ENCODE results near the gene SUSD6. TPM values are rescaled to one million over a fixed set of nuclear protein-coding genes. Genes with fewer than 3 reads are reported as not detected.

SUSD6 gene
- total RNA-seq, 4 donors from 2014 or later, result 35.5 to 56.7 (median 51.0) TPM

DNA sequence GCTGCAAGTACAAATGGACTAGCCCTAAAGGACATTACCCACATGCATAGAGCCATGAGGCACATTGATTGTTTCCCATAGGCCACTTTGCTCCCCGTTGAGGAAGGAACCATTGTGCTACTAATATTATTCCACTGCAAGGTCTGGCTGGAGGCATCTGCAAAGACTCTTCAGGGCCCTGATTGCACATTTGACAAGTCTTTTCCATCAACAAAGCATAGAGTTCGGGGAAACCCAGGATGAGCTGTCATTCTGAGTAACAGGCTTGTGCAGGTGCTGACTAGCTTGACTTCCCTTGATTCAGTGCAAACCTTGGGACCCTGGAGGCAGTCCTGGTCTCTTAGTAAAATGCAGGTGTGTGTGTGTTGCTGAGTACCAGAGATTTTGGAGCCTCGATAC, 73.8 kb downstream of the SUSD6 start:
- 41 to 42% methylated on average over 3 of the region's 3 CpGs for WGBS, 2 donors
- TF ChIP-seq, protein P1, sequence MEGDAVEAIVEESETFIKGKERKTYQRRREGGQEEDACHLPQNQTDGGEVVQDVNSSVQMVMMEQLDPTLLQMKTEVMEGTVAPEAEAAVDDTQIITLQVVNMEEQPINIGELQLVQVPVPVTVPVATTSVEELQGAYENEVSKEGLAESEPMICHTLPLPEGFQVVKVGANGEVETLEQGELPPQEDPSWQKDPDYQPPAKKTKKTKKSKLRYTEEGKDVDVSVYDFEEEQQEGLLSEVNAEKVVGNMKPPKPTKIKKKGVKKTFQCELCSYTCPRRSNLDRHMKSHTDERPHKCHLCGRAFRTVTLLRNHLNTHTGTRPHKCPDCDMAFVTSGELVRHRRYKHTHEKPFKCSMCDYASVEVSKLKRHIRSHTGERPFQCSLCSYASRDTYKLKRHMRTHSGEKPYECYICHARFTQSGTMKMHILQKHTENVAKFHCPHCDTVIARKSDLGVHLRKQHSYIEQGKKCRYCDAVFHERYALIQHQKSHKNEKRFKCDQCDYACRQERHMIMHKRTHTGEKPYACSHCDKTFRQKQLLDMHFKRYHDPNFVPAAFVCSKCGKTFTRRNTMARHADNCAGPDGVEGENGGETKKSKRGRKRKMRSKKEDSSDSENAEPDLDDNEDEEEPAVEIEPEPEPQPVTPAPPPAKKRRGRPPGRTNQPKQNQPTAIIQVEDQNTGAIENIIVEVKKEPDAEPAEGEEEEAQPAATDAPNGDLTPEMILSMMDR (IDR thresholded peaks at IDR 0.05), result no peak
- TF ChIP-seq POLR2A (IDR thresholded peaks at IDR 0.05), result no peak
- no peak overlapping the region for H3K4me3 ChIP-seq (ENCODE audit: low read depth, poor library complexity, severe bottlenecking)
- peak; percentile 48 to 67 for DNase-seq (ENCODE audit: low spot score in 2 of 2)
- intact Hi-C loops (cut with DNase I; ENCODE audit: low total_unique reads), result no loop called here

DNA sequence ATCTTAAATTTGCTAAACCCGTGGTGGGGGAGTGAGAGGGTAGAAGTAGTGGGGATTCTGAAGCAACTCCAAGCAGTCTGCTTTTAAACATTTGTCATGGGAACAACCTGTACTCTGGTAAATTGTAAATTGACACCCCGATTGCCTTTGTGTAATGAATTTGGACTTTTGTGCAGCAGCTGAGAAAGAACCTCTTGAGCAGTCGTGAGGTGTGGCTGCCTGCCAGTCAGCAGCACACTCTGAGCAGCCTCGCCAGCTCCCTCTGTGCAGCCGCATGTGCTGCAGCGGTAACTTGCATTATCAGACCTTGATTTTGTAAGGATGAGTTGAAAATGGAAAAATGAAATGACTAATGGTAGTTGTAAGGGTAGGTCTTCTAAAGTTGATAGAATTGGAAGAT, 74.3 kb downstream of the SUSD6 start:
- H3K4me3 ChIP-seq (ENCODE audit: low read depth, poor library complexity, severe bottlenecking), result no peak overlapping the region
- WGBS, 2 donors, result 16 to 19% methylated on average over 6 of the region's 6 CpGs
- TF ChIP-seq POLR2A (IDR thresholded peaks at IDR 0.05), result no peak
- TF ChIP-seq, protein P1 (IDR thresholded peaks at IDR 0.05), result no peak
- peak; percentile 63 to 89 for DNase-seq (ENCODE audit: low spot score in 2 of 2)
- intact Hi-C loops (cut with DNase I; ENCODE audit: low total_unique reads), result no loop called here

GRCh38 chr14:69687606-69688298, 76.4 kb downstream of the SUSD6 start:
- peak in 1 of 2 donors; percentile 20 for DNase-seq (ENCODE audit: low spot score in 2 of 2)
- intact Hi-C loops (cut with DNase I; ENCODE audit: low total_unique reads), result no loop called here
- no peak overlapping the region for H3K4me3 ChIP-seq (ENCODE audit: low read depth, poor library complexity, severe bottlenecking)
- TF ChIP-seq POLR2A (IDR thresholded peaks at IDR 0.05), result no peak
- TF ChIP-seq, protein P1 (IDR thresholded peaks at IDR 0.05), result no peak
- 79% methylated on average over 4 of the region's 4 CpGs for WGBS, 2 donors

GRCh38 chr14:69688299-69688649, 76.9 kb downstream of the SUSD6 start:
- no peak for TF ChIP-seq POLR2A (IDR thresholded peaks at IDR 0.05)
- TF ChIP-seq, protein P1 (IDR thresholded peaks at IDR 0.05), result no peak
- 68 to 79% methylated on average over 1 of the region's 1 CpG for WGBS, 2 donors
- intact Hi-C loops (cut with DNase I; ENCODE audit: low total_unique reads), result no loop called here
- peak in 1 of 2 donors; percentile 26 for DNase-seq (ENCODE audit: low spot score in 2 of 2)
- no peak overlapping the region for H3K4me3 ChIP-seq (ENCODE audit: low read depth, poor library complexity, severe bottlenecking)

DNA sequence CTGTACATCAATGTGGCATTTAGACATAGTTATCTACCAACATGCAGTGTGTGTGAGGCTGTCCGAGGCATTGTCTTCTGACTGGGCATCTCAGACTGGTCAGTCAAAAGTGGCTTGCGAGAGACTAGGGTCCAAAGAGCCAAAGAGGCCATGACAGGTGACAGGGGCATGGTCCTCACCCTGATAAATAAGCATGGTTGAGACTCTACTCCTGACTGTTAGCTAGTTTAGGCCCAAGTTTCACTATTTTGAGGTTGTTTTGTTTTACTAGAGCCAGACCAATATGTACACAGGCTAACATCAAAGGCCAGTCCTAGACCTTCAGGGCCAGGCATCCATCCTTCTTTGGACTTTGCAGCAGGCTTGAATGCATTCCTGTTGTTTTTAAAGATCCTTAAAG, 78.6 kb downstream of the SUSD6 start:
- DNase-seq (ENCODE audit: low spot score in 2 of 2), result no peak
- TF ChIP-seq, protein P1 (IDR thresholded peaks at IDR 0.05), result no peak
- TF ChIP-seq POLR2A (IDR thresholded peaks at IDR 0.05), result no peak
- intact Hi-C loops (cut with DNase I; ENCODE audit: low total_unique reads), result no loop called here
- H3K4me3 ChIP-seq (ENCODE audit: low read depth, poor library complexity, severe bottlenecking), result no peak overlapping the region
- 96 to 100% methylated on average over 2 of the region's 2 CpGs for WGBS, 2 donors

GRCh38 chr14:69692594-69692993, 81.2 kb downstream of the SUSD6 start:
- TF ChIP-seq POLR2A (IDR thresholded peaks at IDR 0.05), result no peak
- TF ChIP-seq, protein P1 (IDR thresholded peaks at IDR 0.05), result no peak
- intact Hi-C loops (cut with DNase I; ENCODE audit: low total_unique reads), result no loop called here
- no peak overlapping the region for H3K4me3 ChIP-seq (ENCODE audit: low read depth, poor library complexity, severe bottlenecking)
- WGBS, 2 donors, result 67 to 73% methylated on average over 1 of the region's 1 CpG
- DNase-seq (ENCODE audit: low spot score in 2 of 2), result no peak

All from lower leg skin (tissue), 4 donors.